DOHH2 (cell line): ENCODE data around the gene UPF1.
A peak's percentile ranks its signal among the peaks of the same experiment; 100 is the strongest.

Experiments used
- H3F3A ChIP-seq: fragments of 200-600 bp; sonication (generic), shearing (Covaris generic); 2 replicates; pipeline ENCODE4 v1.6.0; 2016; ENCODE audit warnings: antibody characterized with exemption, mild to moderate bottlenecking; ENCODE audit not compliant: control insufficient read depth, insufficient read depth
- H3K27ac ChIP-seq: fragments of 200-600 bp; sonication (generic); 2 replicates; pipeline ENCODE4 v1.5.1; 2014; ENCODE audit warnings: low read depth, mild to moderate bottlenecking, low read length, moderate library complexity
- H3K27me3 ChIP-seq: fragments of 200-600 bp; sonication (generic); 2 replicates; pipeline ENCODE4 v1.6.1; 2014; ENCODE audit warnings: mild to moderate bottlenecking, low read length, mixed read lengths; ENCODE audit not compliant: control insufficient read depth
- H3K36me3 ChIP-seq: fragments of 200-600 bp; sonication (generic); 2 replicates; pipeline ENCODE4 v1.6.1; 2014; ENCODE audit warnings: mild to moderate bottlenecking, low read length, moderate library complexity, mixed read lengths; ENCODE audit not compliant: control insufficient read depth
- H3K4me1 ChIP-seq: fragments of 200-600 bp; sonication (generic); 2 replicates; pipeline ENCODE4 v1.6.1; 2014; ENCODE audit warnings: mild to moderate bottlenecking, low read length, mixed read lengths; ENCODE audit not compliant: control insufficient read depth
- H3K4me2 ChIP-seq: fragments of 200-600 bp; sonication (generic); 2 replicates; pipeline ENCODE4 v1.6.0; 2014; ENCODE audit warnings: mild to moderate bottlenecking, low read length, moderate library complexity
- H3K4me3 ChIP-seq: fragments of 200-600 bp; sonication (generic); 2 replicates; pipeline ENCODE4 v1.5.1; 2014; ENCODE audit warnings: mild to moderate bottlenecking, low read length, mixed read lengths
- H3K79me2 ChIP-seq: fragments of 200-600 bp; sonication (generic); 2 replicates; pipeline ENCODE4 v1.6.1; 2014; ENCODE audit warnings: mild to moderate bottlenecking, low read length, mixed read lengths; ENCODE audit not compliant: control insufficient read depth
- H3K9me2 ChIP-seq: fragments of 200-600 bp; sonication (generic); replicated peaks from 2 replicates; pipeline ENCODE4 v1.6.1; 2014; ENCODE audit warnings: mild to moderate bottlenecking, low read length, mixed read lengths; ENCODE audit not compliant: control insufficient read depth
- H3K9me3 ChIP-seq: fragments of 200-600 bp; sonication (generic); 2 replicates; pipeline ENCODE4 v1.6.1; 2014; ENCODE audit warnings: antibody characterized with exemption, low read length, mixed read lengths; ENCODE audit not compliant: control insufficient read depth, insufficient read depth
- H4K20me1 ChIP-seq: fragments of 200-600 bp; sonication (generic); 2 replicates; pipeline ENCODE4 v1.6.0; 2014; ENCODE audit warnings: low read depth, mild to moderate bottlenecking, antibody characterized with exemption, low read length, moderate library complexity; ENCODE audit not compliant: control insufficient read depth, insufficient read depth
- EZH2phosphoT487 ChIP-seq: fragments of 200-600 bp; sonication (generic); IDR thresholded peaks from 2 replicates; pipeline ENCODE4 v1.6.1; 2017; ENCODE audit warnings: borderline replicate concordance, mild to moderate bottlenecking, antibody characterized with exemption, low read length, moderate library complexity, mixed read lengths
- TF ChIP-seq, protein P1 (sequence below): fragments of 200-600 bp; sonication (generic); IDR thresholded peaks from one replicate; pipeline ENCODE4 v1.5.1; 2014; ENCODE audit warnings: antibody characterized with exemption, mild to moderate bottlenecking, low read depth, low read length; ENCODE audit not compliant: poor library complexity, severe bottlenecking

UPF1 gene

DNA sequence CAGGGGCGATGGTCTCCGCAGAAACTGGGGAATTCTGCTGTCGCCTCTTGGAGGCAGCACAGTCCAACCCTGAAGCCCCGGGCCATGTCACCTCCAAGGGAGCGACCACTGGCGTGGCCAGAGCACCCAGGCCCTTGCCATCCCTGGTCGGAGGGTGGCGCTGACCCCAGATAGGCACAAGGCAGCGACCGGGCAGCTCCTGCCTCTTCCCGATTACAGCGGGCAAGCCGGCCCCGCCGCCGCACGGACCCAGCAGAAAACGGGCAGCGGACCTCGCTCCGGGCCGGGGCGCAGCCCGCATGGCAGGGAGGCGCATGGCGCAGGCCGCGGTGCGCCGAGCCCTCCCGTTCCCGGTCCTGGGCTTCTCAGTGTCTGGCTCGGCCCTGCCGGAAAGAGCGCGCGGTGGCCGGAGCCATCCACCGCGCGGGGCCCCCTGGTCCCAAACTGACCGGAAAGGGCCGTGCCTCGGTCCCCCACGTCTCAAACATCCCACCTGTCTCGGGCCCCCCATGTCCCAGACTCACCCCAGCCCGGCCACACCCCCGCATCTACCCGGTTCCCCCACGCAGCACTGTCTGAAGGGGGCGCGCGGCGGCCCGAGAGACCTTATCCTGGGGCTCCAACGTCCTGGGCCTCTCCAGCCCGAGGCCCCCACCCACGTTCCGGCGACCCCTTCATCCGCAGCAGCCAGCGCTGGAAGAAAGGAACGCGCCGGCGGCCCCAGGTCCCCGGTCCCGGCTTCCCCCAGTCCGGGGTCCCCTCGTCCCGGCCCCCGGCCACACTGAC is 63.5 kb downstream of the UPF1 start:
- Histone ChIP-seq H3K4me3 (peak overlapping the region; percentile 46; the same call in 1 of the 2 replicates), H3F3A (no peaks in the 10 kb centered on the region), H3K4me2 (peak overlapping the region; percentile 50), H3K9me3 (no peaks in the 10 kb centered on the region), H3K27me3 (peaks cover 34% of the 10 kb centered on the region), H3K36me3 (peaks cover 4% of the 10 kb centered on the region; the same call in 1 of the 2 replicates), H3K4me1 (peaks cover 20% of the 10 kb centered on the region), H4K20me1 (no peaks in the 10 kb centered on the region), H3K79me2 (no peaks in the 10 kb centered on the region), H3K9me2 (no peaks in the 10 kb centered on the region), H3K27ac (no peak overlapping the region)
- TF ChIP-seq, protein P1, sequence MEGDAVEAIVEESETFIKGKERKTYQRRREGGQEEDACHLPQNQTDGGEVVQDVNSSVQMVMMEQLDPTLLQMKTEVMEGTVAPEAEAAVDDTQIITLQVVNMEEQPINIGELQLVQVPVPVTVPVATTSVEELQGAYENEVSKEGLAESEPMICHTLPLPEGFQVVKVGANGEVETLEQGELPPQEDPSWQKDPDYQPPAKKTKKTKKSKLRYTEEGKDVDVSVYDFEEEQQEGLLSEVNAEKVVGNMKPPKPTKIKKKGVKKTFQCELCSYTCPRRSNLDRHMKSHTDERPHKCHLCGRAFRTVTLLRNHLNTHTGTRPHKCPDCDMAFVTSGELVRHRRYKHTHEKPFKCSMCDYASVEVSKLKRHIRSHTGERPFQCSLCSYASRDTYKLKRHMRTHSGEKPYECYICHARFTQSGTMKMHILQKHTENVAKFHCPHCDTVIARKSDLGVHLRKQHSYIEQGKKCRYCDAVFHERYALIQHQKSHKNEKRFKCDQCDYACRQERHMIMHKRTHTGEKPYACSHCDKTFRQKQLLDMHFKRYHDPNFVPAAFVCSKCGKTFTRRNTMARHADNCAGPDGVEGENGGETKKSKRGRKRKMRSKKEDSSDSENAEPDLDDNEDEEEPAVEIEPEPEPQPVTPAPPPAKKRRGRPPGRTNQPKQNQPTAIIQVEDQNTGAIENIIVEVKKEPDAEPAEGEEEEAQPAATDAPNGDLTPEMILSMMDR = no peak
- no peak for TF ChIP-seq EZH2phosphoT487

DNA sequence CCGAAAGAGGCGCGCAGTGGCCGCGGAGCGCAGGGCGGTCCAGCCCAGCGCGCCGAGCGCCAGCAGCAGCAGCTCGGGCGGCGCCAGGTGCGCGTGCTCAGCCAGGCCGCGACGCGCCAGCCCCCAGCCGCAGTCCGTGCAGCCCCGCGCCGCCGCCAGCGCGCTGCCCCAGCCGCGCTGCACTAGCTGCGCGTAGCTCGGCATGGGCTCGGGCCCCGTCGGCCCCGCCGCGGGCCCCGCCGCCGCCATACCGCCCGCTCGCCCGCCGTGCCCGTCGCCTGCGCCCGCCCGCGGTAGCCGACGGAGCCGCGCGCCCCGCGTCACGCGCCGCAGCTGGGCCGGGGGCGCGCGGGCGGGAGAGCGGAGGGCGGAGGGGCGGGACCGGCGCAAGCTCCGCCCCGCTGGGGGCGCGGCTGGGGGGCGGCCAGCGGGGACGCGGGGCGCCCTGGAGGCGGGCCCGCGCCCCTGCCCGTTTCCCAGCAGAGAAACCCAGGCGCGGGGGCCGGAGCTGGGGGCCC is 64.1 kb downstream of the UPF1 start, which contains the start of gene CERS1:
Gene CERS1, minus strand, starts transcription at position 335 of the 518 bp plus-strand sequence. Its CDS starts 86 bp downstream, at position 249.
- Histone ChIP-seq H3K79me2 (no peaks in the 10 kb centered on the region), H3K4me3 (peak within 1 kb of the TSS; percentile 46; the same call in 1 of the 2 replicates), H3K4me1 (peaks cover 20% of the 10 kb centered on the region), H3K9me3 (no peaks in the 10 kb centered on the region), H3F3A (no peaks in the 10 kb centered on the region), H3K27me3 (peaks cover 34% of the 10 kb centered on the region), H3K36me3 (peaks cover 4% of the 10 kb centered on the region; the same call in 1 of the 2 replicates), H4K20me1 (no peaks in the 10 kb centered on the region), H3K9me2 (no peaks in the 10 kb centered on the region), H3K27ac (no peak within 1 kb of the TSS), H3K4me2 (peak within 1 kb of the TSS; percentile 50)
- no peak for TF ChIP-seq EZH2phosphoT487
- TF ChIP-seq, protein P1 = no peak

DNA sequence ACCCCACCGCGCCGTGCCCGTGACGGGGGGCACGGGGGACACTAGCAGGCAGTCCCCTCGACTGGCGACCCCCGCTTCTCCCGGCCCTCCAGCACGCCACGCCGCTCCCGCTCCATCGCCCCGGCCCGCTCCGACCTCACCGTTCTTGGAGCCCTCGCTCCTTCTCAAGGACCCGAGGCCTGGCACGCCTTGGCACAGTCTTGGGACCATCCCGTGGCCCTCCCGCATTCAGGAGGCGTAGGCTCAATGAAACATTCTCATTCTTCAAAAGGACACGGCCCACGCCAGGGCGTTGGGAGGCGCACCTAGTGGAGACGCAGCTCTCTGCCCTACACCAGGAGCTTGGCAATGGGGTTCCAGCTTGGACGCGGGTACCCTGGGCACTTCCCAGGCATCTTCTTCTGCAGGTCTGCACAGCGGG is 64.7 kb downstream of the UPF1 start:
- Histone ChIP-seq H3K36me3 (peaks cover 7% of the 10 kb centered on the region; the same call in 1 of the 2 replicates), H3K4me1 (peaks cover 20% of the 10 kb centered on the region), H3K9me3 (no peaks in the 10 kb centered on the region), H3K27ac (no peak overlapping the region), H3F3A (no peaks in the 10 kb centered on the region), H3K79me2 (no peaks in the 10 kb centered on the region), H3K4me3 (no peak overlapping the region), H3K9me2 (no peaks in the 10 kb centered on the region), H3K4me2 (no peak overlapping the region), H4K20me1 (no peaks in the 10 kb centered on the region), H3K27me3 (peaks cover 34% of the 10 kb centered on the region)
- TF ChIP-seq EZH2phosphoT487 = peak; percentile 66; the same call in 1 of the 2 replicates
- TF ChIP-seq, protein P1 = no peak
